ENCODE results near the gene MAPKAPK2.
A peak's percentile ranks its signal among the peaks of the same experiment; 100 is the strongest.
"Not testable (repeated sequence)": the region's sequence is repeated elsewhere in the genome, so short reads cannot be mapped to it uniquely, and the experiment has no call there.

Gene MAPKAPK2

DNA sequence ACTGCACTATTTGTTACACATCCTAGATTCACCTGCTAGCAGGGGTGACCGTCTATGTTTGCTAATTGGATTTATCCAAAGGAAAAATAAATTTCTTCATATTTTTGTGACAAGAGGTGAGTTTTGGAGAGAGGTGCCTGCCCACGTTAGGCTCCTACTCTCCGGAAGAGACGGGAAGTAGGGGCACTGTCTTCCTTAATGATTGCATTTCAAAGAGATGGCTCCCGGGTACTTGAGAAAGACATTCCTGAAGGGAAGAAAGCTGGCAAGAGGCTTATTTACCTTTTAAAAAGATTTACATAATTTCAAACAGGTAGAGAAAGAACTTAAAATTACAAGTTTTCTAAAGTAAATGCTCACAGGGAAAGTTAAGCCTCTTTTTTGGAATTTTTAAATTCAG is 67.2 kb downstream of the MAPKAPK2 start:
- DNase-seq: no peak

DNA sequence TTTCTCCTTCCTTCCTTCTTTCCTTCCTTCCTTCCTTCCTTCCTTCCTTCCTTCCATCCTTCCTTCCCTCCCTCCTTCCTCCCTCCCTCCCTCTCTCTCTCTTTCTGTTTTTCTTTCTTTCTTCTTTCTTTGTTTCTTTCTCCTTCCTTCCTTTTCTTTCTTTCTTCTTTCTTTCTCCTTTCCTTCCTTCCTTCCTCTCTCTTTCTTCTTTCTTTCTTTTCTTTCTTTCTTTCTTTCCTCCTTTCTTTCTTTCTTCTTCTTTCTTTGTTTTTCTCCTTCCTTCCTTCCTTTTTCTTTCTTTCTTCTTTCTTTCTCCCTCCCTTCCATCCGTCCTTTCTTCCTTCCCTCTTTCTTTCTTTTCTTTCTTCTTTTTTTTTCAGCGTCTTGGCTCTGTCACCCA is 67.8 kb downstream of the MAPKAPK2 start:
- DNase-seq: no peak

DNA sequence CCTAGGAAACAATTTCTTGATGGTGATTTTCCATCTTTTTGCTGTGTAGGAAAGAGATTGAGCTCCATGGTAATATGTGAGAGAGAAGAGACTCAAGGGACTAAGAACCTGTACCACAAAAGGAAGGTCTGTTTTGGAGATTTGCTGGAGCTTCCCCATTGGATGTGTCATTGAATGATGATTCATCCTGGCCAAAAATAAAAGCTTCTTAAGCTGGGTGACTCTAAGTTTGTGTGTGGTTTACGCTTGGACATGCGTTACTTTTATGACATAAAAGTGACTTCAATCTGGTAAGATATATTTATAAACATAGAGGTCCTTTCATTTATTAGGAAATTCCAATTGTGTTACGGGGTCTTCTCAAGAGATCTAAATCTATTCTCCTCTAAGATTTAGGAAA is 68.4 kb downstream of the MAPKAPK2 start:
- no peak for DNase-seq

- no peak for DNase-seq
These were observed 69.3 kb downstream of the MAPKAPK2 start for GRCh38 chr1:206754011-206754410.

GRCh38 chr1:206757524-206758266 is 73.0 kb downstream of the MAPKAPK2 start:
- no peak for DNase-seq

DNA sequence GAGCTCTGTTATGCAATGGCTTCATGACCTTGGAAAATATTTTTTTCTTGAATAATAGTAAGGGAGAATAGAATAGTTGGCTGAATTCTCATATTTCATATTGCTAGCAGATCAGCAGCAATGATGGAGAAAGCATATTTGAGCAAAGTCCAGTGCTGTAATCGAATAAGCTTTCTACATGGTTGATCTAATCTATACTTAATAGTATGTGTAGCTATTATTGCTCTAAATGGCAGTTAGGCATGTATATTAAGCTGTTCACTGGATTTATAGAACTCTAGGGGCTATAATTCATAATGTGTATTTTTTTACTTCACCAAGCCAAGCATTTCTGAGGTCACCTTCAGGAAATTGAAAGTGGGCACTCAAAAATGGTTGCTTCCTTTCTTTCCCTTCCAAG is 75.9 kb downstream of the MAPKAPK2 start:
- no peak for DNase-seq

DNA sequence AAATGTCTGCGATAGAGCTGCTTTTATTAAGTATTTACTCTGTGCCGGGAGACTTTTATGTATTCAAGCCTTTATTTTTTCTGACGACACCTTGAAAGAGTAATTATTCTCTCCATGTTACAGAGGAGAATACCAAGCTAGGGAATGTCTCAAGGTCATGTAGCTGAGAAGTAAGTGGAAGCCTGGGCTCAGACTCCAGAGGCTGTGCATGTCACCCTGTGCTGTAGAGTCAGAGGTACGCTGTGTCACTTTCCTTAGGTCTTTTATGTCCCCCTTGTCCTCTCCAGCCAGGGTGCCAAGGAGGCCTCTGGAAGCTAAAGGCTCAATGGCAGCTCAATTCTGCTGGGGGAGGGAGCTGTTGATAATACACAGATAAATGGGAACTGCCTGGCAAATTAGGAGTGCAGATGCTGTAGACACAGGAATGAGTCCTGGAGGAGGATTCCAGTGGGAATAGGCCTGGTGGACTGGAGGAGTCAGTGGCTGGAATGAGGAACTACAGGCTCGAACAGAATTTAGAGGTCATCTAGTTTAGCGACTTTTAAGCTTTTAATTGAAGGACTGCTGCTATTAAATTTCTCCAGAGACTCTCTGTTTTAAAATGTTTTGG is 76.6 kb downstream of the MAPKAPK2 start:
- DNase-seq: no peak

GRCh38 chr1:206762741-206763364 is 78.1 kb downstream of the MAPKAPK2 start:
- DNase-seq: not testable (repeated sequence)

DNA sequence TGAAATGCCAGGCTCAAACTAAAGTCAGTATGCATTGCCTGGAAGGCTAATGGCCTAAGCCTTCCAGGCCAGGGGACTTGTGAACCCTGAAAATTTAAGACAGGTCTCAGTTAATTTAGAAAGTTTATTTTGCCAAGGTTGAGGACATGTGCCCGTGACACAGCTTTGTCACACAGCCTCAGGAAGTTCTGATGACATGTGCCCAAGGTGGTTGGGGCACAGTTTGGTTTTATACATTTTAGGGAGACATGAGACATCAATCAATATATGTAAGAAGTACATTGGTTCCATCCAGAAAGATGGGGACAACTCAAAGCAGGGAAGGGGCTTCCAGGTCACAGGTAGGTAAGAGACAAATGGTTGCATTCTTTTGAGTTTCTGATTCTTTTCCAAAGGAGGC is 81.1 kb downstream of the MAPKAPK2 start:
- not testable (repeated sequence) for DNase-seq

DNA sequence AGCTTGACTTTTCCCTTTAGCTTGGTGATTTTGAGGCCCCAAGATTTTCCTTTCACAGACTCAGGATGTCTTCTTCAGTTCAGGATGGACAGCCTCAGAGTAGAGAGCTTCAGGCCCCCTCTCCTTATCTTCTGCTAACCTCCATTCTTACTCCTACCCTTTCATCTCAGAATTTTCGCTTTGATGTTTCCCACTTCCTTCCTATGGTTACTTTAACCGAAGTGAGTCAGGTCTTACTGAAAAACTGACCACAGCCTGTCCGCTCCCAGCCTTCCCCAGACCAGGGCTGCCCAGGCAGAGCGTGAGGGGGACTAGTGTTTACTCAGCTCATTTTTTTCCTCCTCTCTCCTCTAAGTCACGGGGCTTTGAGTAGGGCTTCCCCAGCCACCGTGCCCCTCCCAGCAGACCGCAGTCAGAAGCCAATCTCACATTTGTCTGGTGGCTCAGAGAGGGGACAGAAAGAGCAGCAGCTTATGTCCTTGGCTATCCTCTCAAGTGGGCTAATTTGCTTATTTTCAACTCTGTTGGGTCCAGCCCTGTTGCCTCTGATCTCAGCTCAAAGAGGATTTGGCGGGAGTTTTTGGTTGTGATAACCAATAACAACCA is 81.6 kb downstream of the MAPKAPK2 start:
- peak; percentile 75 for DNase-seq

DNA sequence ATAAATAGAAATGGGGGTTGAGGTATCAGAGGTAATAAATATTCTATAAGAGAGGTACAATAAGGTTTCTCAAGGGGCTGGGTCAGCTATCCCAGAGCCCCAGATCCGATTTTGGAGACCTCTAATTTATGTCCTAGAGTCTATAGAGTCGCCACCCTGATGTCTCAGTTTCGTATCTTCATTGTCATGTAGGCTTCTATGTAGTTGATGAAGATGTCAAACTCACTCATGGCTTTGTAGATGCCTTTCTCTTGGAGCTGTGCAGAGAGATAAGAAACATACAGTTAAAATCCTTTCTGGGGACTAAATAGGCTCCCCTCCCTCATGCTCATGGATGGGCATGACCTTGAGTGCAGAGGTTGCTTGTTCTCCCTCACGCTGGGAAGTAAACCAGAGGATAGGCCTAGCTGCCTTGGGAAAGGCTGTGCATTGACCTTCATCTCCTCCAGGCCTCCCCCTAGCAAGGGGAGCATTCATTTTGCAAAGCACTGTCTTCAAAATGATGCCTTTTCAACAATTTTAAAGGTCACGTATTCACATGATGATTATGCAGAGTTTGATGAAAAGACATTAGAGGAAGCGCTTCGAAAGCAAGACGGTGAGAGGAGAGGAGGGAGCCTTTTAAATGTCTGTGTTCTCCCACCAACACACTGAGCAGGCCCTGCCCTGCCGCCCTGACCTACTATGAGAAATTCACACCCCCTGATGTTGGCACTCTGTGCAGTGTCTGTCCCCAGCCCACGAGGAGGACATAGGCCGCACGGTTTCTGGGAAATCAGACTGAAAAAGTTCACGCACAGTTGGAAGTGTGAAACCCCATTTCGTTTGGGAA is 84.0 kb downstream of the MAPKAPK2 start:
- DNase-seq: no peak

DNA sequence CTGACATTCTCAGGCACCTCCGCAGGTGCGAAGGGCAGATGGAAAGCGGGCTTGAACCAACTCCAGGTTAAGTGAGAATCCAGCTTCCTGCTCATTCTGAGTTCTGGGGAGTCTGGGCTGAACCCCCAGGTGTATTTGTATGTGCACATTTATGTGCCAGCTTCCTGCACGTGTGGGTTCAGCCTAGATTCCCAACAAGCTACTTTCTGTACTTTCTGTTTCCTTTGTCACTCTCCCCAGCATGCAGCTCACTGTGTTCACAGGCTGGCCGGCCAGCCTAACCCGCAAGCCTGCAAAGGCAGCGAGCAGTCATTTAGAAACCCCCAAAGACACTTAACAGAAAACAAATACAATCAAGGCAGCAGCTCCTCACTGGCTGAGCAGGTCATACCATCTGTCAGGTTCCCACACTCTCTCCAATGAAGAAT is 84.6 kb downstream of the MAPKAPK2 start:
- DNase-seq: peak; percentile 79

DNA sequence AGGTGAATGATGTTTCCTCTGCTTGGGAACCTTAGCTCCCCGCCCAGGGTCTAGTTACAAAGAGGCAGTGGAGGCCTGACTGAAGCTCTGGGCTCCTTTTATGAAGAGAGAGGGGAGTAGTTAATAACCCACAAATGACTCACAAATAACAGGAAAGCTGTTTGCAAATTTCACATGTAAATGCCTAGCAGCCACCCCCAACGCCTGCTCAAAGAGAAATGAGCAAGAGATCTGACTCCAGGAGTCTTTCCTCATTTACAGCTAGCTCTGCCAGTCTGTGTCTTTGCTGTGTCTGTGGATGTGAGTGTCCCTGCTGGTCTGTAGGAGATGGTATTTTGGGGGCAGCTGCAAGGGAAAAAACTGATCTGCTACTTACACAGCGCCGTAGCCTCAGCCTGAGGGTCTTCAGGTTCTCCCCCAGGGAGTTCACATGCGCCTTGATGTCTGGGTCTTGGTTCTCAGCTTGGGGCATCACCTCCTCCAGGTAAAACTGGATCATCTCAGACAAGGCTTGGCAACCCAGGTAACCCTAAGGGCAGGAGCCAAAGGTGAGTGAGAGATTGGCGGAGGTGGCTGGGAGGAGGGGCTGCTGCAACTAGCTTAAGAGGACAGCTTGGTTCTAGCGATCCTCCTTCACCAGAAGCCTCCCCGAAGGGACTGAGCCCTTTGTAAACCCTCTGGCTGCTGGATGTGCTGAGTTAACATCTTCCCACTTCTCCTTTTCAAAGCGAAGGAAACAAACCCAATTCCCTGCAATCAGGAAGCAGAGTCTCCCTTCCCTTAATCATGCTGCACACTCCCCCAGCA is 86.0 kb downstream of the MAPKAPK2 start, which contains the start of gene IL19:
Gene IL19 (plus strand): TSS at position 243 of the 807 bp plus-strand sequence. CDS start 65,890 bp downstream, outside the sequence.
- no peak for DNase-seq

DNA sequence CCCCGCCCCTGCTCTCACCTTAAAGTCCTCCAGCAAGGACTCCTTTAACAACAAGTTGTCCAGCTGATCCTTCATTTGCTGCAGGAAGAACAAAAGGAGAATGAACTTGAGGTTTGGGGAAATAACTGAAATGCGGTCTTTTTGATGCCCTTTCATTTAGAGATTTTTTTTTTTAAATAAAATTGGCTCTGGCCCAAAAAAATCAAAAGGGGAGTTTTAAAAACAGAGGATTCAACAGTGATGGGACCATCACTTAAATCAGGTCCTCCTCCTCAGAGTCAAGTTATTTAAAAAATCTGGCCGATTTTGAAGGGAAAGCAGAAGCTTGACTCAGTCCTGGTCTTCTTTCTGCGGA is 86.6 kb downstream of the MAPKAPK2 start:
- DNase-seq: no peak

DNA sequence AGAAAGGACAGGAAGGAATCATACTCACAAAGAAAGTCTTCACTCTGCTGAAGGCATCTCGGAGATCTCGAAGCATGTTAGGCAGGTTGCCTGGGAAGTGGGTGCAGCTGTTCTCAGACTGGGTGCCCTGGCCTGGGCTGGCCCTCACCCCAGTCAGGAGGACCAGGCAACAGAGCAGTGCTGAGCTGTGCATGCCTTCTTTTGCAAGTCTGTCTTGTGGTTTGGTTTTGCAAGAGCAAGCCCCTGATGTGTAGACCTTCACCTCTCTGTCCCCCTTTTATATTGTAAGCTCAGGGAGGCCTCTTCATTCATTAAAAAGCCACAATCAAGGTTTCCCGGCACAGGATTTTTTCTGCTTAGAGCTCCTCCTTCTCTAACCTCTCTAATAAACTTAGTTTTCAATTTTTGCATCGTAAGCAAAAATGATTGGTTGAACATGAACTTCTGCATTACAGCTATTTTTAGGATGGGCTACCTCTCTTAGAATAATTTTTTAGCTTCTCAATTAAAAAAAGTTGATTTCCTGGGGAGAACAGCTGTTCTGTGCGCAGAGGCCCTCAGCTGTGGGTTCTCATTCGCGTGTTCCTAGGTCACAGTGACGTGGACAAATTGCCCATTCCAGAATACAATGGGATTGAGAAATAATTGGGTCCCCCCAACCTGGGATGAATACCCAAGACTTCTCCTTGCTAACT is 87.7 kb downstream of the MAPKAPK2 start, which contains the start of gene IL10:
Gene IL10 (minus strand): TSS at position 252 of the 695 bp plus-strand sequence. CDS start 59 bp downstream, at position 193.
- DNase-seq: no peak

- DNase-seq: no peak
These were observed 89.4 kb downstream of the MAPKAPK2 start for GRCh38 chr1:206774093-206774492.

GRCh38 chr1:206776229-206776628 is 91.5 kb downstream of the MAPKAPK2 start:
- DNase-seq: no peak

DNA sequence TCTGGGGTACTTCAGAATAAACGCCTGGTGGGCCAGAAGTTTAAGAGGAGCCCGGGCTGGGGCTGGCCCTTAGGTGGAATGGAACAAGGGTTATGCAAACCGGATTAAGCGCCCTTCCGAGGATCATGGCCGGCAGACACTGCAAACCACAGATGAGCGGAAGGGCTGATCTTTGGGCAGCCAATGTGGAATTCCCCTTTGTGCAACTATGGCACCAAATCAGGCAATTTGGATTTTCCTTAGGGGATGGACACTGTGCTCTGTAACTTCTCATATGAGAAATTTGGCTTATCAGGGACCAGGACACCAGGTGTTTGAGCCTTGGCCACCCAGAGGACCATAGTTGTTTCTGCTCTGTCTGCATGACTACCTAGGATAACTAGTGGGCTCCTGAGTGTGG is 93.3 kb downstream of the MAPKAPK2 start:
- DNase-seq: no peak

- DNase-seq: not testable (repeated sequence)
These were observed 94.2 kb downstream of the MAPKAPK2 start for GRCh38 chr1:206778911-206779310.

DNA sequence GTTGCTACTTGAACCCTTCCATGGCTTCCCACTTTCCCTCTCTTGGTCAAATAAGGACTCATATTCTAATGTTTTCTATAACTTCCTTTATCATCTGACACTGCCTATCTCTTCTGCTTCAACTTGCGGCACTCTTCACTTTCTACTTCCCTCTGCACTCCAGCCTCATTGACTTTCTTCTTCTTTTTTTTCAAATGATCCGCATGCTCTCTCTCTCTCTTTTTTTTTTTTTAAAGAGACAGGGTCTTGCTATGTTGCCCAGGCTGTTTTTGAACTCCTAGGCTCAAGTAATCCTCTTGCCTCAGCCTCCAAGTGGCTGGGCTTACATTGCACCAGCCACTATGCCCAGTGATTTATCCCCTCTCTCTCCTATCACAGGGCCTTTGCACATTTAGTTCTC is 94.9 kb downstream of the MAPKAPK2 start:
- no peak for DNase-seq

DNA sequence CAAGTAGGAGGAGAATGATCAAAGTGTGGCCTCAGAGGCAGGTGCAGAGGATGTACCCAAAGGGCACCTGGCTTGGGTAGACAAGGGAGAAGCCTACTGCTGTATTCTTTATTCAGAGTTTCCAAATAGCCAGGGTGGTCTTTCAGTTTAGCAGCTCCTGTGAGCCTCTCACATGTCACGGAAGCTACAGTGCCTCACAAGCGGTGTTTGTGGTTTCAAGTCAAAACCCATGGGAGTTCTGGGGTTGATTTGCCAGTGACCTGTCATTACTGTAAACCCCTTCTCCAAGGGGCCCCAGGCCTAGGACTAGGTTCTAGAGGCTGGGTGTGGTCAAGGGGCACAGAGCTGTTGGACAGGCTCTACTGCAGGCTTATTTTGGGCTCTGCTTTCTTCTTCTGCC is 97.7 kb downstream of the MAPKAPK2 start:
- peak; percentile 33 for DNase-seq

Measured in stimulated activated CD4-positive, alpha-beta T cell treated with anti-CD3 and anti-CD28 coated beads, Interleukin-15, amount 100 ng/mL, for 24 hours (primary cell).